IPS DF 4.7 (cell line): ENCODE measurements around the gene NFASC.

Experiments used
- DNase-seq: peaks from one replicate; pipeline ENCODE4 v3.0.0-alpha.2; 2013; ENCODE audit warnings: low spot score; ENCODE audit errors: extremely low read depth

NFASC gene

GRCh38 chr1:204870160-204870912 is at the start of gene NFASC:
NFASC (plus strand) TSS chr1:204870862; CDS start chr1:204944316, 73,454 bp downstream.
- DNase-seq: no peak

- no peak for DNase-seq
These were observed 49.2 kb upstream of the NFASC start for GRCh38 chr1:204821476-204821875.

GRCh38 chr1:204821924-204822323 is 48.7 kb upstream of the NFASC start:
- no peak for DNase-seq

GRCh38 chr1:204826970-204827369 is 43.7 kb upstream of the NFASC start:
- DNase-seq: no peak

- DNase-seq: no peak
These were observed 42.3 kb upstream of the NFASC start for GRCh38 chr1:204828352-204828850.

- DNase-seq: no peak
These were observed 41.4 kb upstream of the NFASC start for GRCh38 chr1:204829133-204829825.

GRCh38 chr1:204830747-204831146 is 39.9 kb upstream of the NFASC start:
- DNase-seq: no peak

GRCh38 chr1:204831186-204831585 is 39.5 kb upstream of the NFASC start:
- DNase-seq: no peak

GRCh38 chr1:204834336-204834735 is 36.3 kb upstream of the NFASC start:
- DNase-seq: no peak

- DNase-seq: no peak
These were observed 35.9 kb upstream of the NFASC start for GRCh38 chr1:204834752-204835151.

GRCh38 chr1:204835737-204836136 is 34.9 kb upstream of the NFASC start:
- DNase-seq: no peak

- DNase-seq: no peak
These were observed 33.8 kb upstream of the NFASC start for GRCh38 chr1:204836856-204837255.

- DNase-seq: no peak
These were observed 33.1 kb upstream of the NFASC start for GRCh38 chr1:204837440-204838084.

- no peak for DNase-seq
These were observed 29.3 kb upstream of the NFASC start for GRCh38 chr1:204841316-204841715.

GRCh38 chr1:204841798-204842197 is 28.9 kb upstream of the NFASC start:
- no peak for DNase-seq

- no peak for DNase-seq
These were observed 28.3 kb upstream of the NFASC start for GRCh38 chr1:204842369-204842768.

GRCh38 chr1:204842892-204843291 is 27.8 kb upstream of the NFASC start:
- DNase-seq: no peak

GRCh38 chr1:204846546-204846945 is 24.1 kb upstream of the NFASC start:
- DNase-seq: no peak

- DNase-seq: no peak
These were observed 22.1 kb upstream of the NFASC start for GRCh38 chr1:204848579-204848978.

GRCh38 chr1:204852854-204853253 is 17.8 kb upstream of the NFASC start:
- DNase-seq: no peak

GRCh38 chr1:204853436-204853835 is 17.2 kb upstream of the NFASC start:
- no peak for DNase-seq

GRCh38 chr1:204854286-204854685 is 16.4 kb upstream of the NFASC start:
- DNase-seq: no peak
